Common myeloid progenitor, CD34-positive (primary cell): ENCODE data around the gene CNOT8.
"Not testable (repeated sequence)": the region's sequence is repeated elsewhere in the genome, so short reads cannot be mapped to it uniquely, and the experiment has no call there.

Experiments used
- CTCF ChIA-PET: fragments of 350-600 bp; sonication (Branson Sonifier 250); formaldehyde crosslinking; loops from one replicate; lab custom pipeline; 2021; ENCODE audit warnings: antibody characterized with exemption; lab: Charles Lee
- POLR2A ChIA-PET: fragments of 350-600 bp; sonication (Branson Sonifier 250); formaldehyde crosslinking; loops from one replicate; lab custom pipeline; 2021; ENCODE audit warnings: antibody characterized with exemption; lab: Charles Lee
- DNase-seq, 3 donors: peaks; one replicate each; pipeline versions ENCODE4 v3.0.0 to v3.0.0-alpha.2; 2013
- H3K27ac ChIP-seq, 2 experiments: 1 replicate in 1 of 2; 2 replicates in 1 of 2; pipeline ENCODE4 v1.7.0; 2013; ENCODE audit warnings: inconsistent platforms in 2 of 2, low read length in 2 of 2, mild to moderate bottlenecking in 2 of 2, low read depth in 1 of 2, moderate library complexity in 1 of 2; ENCODE audit not compliant: severe bottlenecking in 2 of 2, insufficient read depth in 1 of 2, poor library complexity in 1 of 2
- H3K27me3 ChIP-seq, 5 experiments: replicated peaks in 2 of 5; 1 replicate in 3 of 5; 2 replicates in 2 of 5; pipeline versions ENCODE4 v1.6.1 to v1.7.0; 2013; ENCODE audit warnings: low read length in 4 of 5, mild to moderate bottlenecking in 2 of 5, moderate library complexity in 2 of 5, inconsistent platforms in 1 of 5; ENCODE audit not compliant: insufficient read depth in 5 of 5, control insufficient read depth in 4 of 5
- H3K36me3 ChIP-seq, 4 experiments: 1 replicate in 2 of 4; 2 replicates in 2 of 4; pipeline versions ENCODE4 v1.6.1 to v1.7.0; 2013; ENCODE audit warnings: low read length in 3 of 4, control low read depth in 1 of 4, mild to moderate bottlenecking in 1 of 4; ENCODE audit not compliant: control insufficient read depth in 4 of 4, insufficient read depth in 4 of 4
- H3K4me1 ChIP-seq, 4 experiments: 1 replicate in 3 of 4; 2 replicates in 1 of 4; pipeline versions ENCODE4 v1.6.1 to v1.7.1; 2013; ENCODE audit warnings: low read length in 3 of 4, mild to moderate bottlenecking in 3 of 4, control low read depth in 1 of 4, inconsistent platforms in 1 of 4, moderate library complexity in 1 of 4; ENCODE audit not compliant: control insufficient read depth in 4 of 4, insufficient read depth in 4 of 4; ENCODE audit errors: control extremely low read depth in 1 of 4
- H3K4me3 ChIP-seq, 7 experiments: 1 replicate in 4 of 7; 2 replicates in 3 of 7; pipeline versions ENCODE4 v1.5.1 to v1.7.0; 2013; ENCODE audit warnings: mild to moderate bottlenecking in 7 of 7, low read length in 6 of 7, moderate library complexity in 6 of 7, inconsistent platforms in 2 of 7, low read depth in 2 of 7, control low read depth in 1 of 7; ENCODE audit not compliant: insufficient read depth in 4 of 7, control insufficient read depth in 1 of 7; ENCODE audit errors: extremely low read depth in 1 of 7
- H3K9me3 ChIP-seq, 5 experiments: 1 replicate in 4 of 5; 2 replicates in 1 of 5; pipeline versions ENCODE4 v1.6.1 to v1.7.1; 2013; ENCODE audit warnings: low read length in 4 of 5, mild to moderate bottlenecking in 2 of 5, inconsistent platforms in 1 of 5, low read depth in 1 of 5, moderate library complexity in 1 of 5; ENCODE audit not compliant: control insufficient read depth in 4 of 5, insufficient read depth in 2 of 5; ENCODE audit errors: control extremely low read depth in 1 of 5
- WGBS: methylation state at CpG from one replicate; pipeline ENCODE4 v1.1.5; 2013; ENCODE audit not compliant: insufficient coverage; 5-methylcytosine and 5-hydroxymethylcytosine counted together

Gene CNOT8

GRCh38 chr5:154901276-154901675 is 42.8 kb downstream of the CNOT8 start:
- H3K4me1 ChIP-seq: no peaks in the 10 kb centered on the region
- H3K4me3 ChIP-seq: no peak overlapping the region
- ChIA-PET CTCF (interaction anchor here (0.7 to 1.2 kb wide), 3 partner anchors 11 to 19 kb away, joined by 3 read pairs; no protein-coding TSS in a partner anchor), POLR2A (no interaction called here)
- no peak for DNase-seq
- peaks cover 10 to 91% (median 63%) of the 10 kb centered on the region in 4 experiments for H3K36me3 ChIP-seq
- WGBS: 100% methylated on average over 1 of the region's 2 CpGs
- H3K27me3 ChIP-seq: no peaks in the 10 kb centered on the region
- H3K27ac ChIP-seq: no peak overlapping the region
- no peaks in the 10 kb centered on the region for H3K9me3 ChIP-seq

GRCh38 chr5:154901913-154902312 is 43.5 kb downstream of the CNOT8 start:
- H3K4me1 ChIP-seq: no peaks in the 10 kb centered on the region

DNA sequence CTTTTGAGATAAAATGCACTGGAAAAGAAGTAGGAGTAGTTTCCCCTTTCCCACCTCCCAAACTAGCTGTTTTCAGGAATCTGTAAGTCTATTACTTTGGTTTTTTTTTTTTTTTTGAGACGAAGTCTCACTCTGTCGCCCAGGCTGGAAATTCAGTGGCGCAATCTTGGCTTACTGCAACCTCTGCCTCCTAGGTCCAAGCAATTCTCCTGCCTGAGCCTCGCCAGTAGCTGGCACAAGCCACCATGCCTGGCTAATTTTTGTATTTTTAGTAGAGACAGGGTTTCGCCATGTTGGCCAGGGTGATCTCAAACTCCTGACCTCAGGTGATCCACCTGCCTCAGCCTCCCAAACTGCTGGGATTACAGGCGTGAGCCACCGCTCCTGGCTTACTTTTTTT is 47.2 kb downstream of the CNOT8 start:
- WGBS: 100% methylated on average over 3 of the region's 7 CpGs
- H3K4me3 ChIP-seq, DNase-seq, H3K27me3 ChIP-seq, H3K4me1 ChIP-seq, POLR2A ChIA-PET, H3K9me3 ChIP-seq, H3K27ac ChIP-seq: not testable (repeated sequence)
- CTCF ChIA-PET: interaction anchor here (0.8 kb wide), 1 partner anchor 9 kb away, joined by 4 read pairs; no protein-coding TSS in a partner anchor
- peaks cover 14 to 83% (median 58%) of the 10 kb centered on the region in 4 experiments for H3K36me3 ChIP-seq

More at GRCh38 chr5:154901913-154902312, 43.5 kb downstream of the CNOT8 start:
- CTCF ChIA-PET: interaction anchor here (1.2 to 1.4 kb wide), 2 partner anchors 14 to 252 kb away, joined by 3 read pairs; no protein-coding TSS in a partner anchor
- Histone ChIP-seq H3K9me3 (no peaks in the 10 kb centered on the region), H3K4me3 (no peak overlapping the region), H3K36me3 (peaks cover 14 to 90% (median 63%) of the 10 kb centered on the region in 4 experiments), H3K27ac (no peak overlapping the region), H3K27me3 (no peaks in the 10 kb centered on the region)
- 97% methylated on average over 4 of the region's 6 CpGs for WGBS
- DNase-seq: no peak
- POLR2A ChIA-PET: no interaction called here

DNA sequence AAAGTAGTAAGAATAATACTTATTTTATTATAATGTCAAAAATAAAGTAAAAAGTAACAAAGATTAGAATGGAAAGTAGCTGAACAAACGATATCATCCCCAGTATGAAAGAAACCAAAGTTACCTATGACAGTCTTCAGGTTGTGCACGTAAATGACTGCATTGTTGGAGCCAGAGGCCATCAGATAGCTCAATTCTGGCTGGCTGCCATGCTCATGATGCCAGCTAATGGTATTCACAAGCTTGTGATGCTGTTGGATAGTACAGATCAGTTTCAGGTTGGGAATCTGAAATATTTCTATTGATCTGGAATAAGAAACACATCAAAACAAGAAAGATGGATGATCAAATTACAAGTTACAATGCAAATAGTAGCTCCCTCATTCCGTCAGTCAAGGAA is 58.4 kb downstream of the CNOT8 start:
- WGBS: 100% methylated on average over 1 of the region's 3 CpGs

GRCh38 chr5:154917757-154918156 is 59.3 kb downstream of the CNOT8 start:
- Histone ChIP-seq H3K36me3 (peaks cover 14 to 69% (median 46%) of the 10 kb centered on the region in 4 experiments), H3K4me1 (no peaks in the 10 kb centered on the region), H3K4me3 (no peak overlapping the region), H3K27me3 (no peaks in the 10 kb centered on the region), H3K9me3 (no peaks in the 10 kb centered on the region), H3K27ac (no peak overlapping the region)
- ChIA-PET POLR2A (no interaction called here), CTCF (interaction anchor here (1.0 to 1.9 kb wide), 2 partner anchors 11 to 15 kb away, joined by 3 to 7 read pairs; no protein-coding TSS in a partner anchor)
- no peak for DNase-seq
- WGBS: 100% methylated on average over 1 of the region's 4 CpGs

More for the DNA sequence above, 58.4 kb downstream of the CNOT8 start:
- Histone ChIP-seq H3K9me3 (no peaks in the 10 kb centered on the region), H3K4me1 (no peaks in the 10 kb centered on the region), H3K4me3 (no peak overlapping the region), H3K27ac (no peak overlapping the region), H3K36me3 (peaks cover 20 to 75% (median 53%) of the 10 kb centered on the region in 4 experiments), H3K27me3 (no peaks in the 10 kb centered on the region)
- ChIA-PET POLR2A (no interaction called here), CTCF (interaction anchor here (0.9 to 1.9 kb wide), 3 partner anchors 12 to 24 kb away, joined by 3 to 7 read pairs (median 3); no protein-coding TSS in a partner anchor)
- no peak for DNase-seq

GRCh38 chr5:154923441-154924430 is 65.3 kb downstream of the CNOT8 start:
- no peak for DNase-seq
- CTCF ChIA-PET: interaction anchor here (1.0 kb wide), 1 partner anchor 276 kb away, joined by 3 read pairs; no protein-coding TSS in a partner anchor

More at GRCh38 chr5:154923441-154924430, 65.3 kb downstream of the CNOT8 start:
- Histone ChIP-seq H3K27me3 (no peaks in the 10 kb centered on the region), H3K36me3 (peaks cover 10 to 79% (median 59%) of the 10 kb centered on the region in 4 experiments), H3K4me3 (no peak overlapping the region), H3K27ac (no peak overlapping the region), H3K9me3 (no peaks in the 10 kb centered on the region), H3K4me1 (no peaks in the 10 kb centered on the region)
- 100% methylated on average over 1 of the region's 7 CpGs for WGBS
- POLR2A ChIA-PET: no interaction called here
